H1 (cell line): Measurements from ENCODE around the gene DDX51. TPM values are rescaled to one million over a fixed set of nuclear protein-coding genes. Genes with fewer than 3 reads are reported as not detected.

Source experiments
- CEBPB ChIP-seq: IDR thresholded peaks from 2 replicates; pipeline ENCODE4 v1.6.1; 2012; ENCODE audit warnings: low read depth, low read length
- EGR1 ChIP-seq: IDR thresholded peaks from 2 replicates; pipeline ENCODE4 v1.6.1; 2011; ENCODE audit warnings: low read depth, low read length, borderline replicate concordance
- SP2 ChIP-seq: IDR thresholded peaks from 2 replicates; pipeline ENCODE4 v1.6.1; 2012; ENCODE audit warnings: mild to moderate bottlenecking, low read length, inconsistent platforms
- TAF7 ChIP-seq: optimal IDR thresholded peaks from 2 replicates; pipeline ENCODE3; 2011; ENCODE audit warnings: low read depth, mild to moderate bottlenecking, inconsistent platforms, low read length, moderate library complexity, borderline replicate concordance
- ZNF274 ChIP-seq: IDR thresholded peaks from 2 replicates; pipeline ENCODE4 v1.7.0; 2012; ENCODE audit warnings: low read length, borderline replicate concordance; ENCODE audit errors: extremely low read depth
- polyA plus RNA-seq, 7 experiments: library from polyadenylated mRNA; depleted of rRNA in 3 of 7; stranded (reverse) in 5 of 7; unstranded in 2 of 7; fragments of >200 nt in 5 of 7; fragments of 200-250 nt in 2 of 7; gene quantifications; 1 replicate in 5 of 7; 2 replicates in 1 of 7; 4 replicates in 1 of 7; pipeline versions ENCODE4 v1.2.1 to v1.2.3, GENCODE V29; 2011 to 2013; ENCODE audit warnings: missing spikeins in 2 of 7, mixed read lengths in 2 of 7
- total RNA-seq: library from RNA; stranded (reverse); fragmentation: NEBNext Ultra II Directional; extraction: Animal tissue kit (Norgen Biotek cat#: 25700); gene quantifications from 2 replicates; pipeline ENCODE4 v1.2.1, GENCODE V29; 2021
- TF ChIP-seq, protein P1 (sequence below): IDR thresholded peaks from 2 replicates; pipeline ENCODE4 v1.6.1; 2012; ENCODE audit warnings: low read length, inconsistent platforms

The DDX51 gene
- total and polyA plus RNA-seq, 2 of the 8 experiments (the other 6 are each of a cell fraction or from before 2014, with no cell fraction given): 11.2 to 24.4 TPM

DNA sequence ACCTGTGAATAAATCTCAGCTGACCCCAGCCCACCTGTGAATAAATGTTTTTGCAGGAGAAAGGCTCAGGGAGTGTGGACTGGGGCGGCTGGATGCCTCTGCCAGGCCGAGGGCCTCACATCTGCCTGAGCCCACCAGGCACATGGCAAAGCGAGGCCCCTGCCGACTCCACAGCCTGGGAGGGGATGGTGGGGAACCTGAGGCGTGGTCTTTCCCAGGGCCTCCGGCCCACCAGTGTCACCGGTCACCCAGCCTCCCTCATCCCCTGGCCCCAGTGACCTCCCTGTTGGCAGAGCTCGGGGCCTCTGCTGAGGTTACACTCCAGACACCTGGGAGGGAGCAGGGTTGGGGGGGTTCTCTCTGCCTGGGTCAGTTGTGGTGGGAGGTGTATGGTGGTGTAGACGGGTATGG is 8.3 kb upstream of the DDX51 start (continued):
- TF ChIP-seq, protein P1, sequence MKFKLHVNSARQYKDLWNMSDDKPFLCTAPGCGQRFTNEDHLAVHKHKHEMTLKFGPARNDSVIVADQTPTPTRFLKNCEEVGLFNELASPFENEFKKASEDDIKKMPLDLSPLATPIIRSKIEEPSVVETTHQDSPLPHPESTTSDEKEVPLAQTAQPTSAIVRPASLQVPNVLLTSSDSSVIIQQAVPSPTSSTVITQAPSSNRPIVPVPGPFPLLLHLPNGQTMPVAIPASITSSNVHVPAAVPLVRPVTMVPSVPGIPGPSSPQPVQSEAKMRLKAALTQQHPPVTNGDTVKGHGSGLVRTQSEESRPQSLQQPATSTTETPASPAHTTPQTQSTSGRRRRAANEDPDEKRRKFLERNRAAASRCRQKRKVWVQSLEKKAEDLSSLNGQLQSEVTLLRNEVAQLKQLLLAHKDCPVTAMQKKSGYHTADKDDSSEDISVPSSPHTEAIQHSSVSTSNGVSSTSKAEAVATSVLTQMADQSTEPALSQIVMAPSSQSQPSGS: no peak
- TF ChIP-seq SP2 (no peak), TAF7 (no peak), ZNF274 (no peak), EGR1 (no peak), CEBPB (no peak)
